NCI-H1092 treated with DMSO at 0.1 percent for 48 hours (cell line): ENCODE results near the gene SLC10A6.
"Not testable (repeated sequence)": the region's sequence is repeated elsewhere in the genome, so short reads cannot be mapped to it uniquely, and the experiment has no call there.

ENCODE experiments used
- DNase-seq: peaks from one replicate; lab custom pipeline; 2025; lab: John Stamatoyannopoulos, UW

SLC10A6 gene, protein sequence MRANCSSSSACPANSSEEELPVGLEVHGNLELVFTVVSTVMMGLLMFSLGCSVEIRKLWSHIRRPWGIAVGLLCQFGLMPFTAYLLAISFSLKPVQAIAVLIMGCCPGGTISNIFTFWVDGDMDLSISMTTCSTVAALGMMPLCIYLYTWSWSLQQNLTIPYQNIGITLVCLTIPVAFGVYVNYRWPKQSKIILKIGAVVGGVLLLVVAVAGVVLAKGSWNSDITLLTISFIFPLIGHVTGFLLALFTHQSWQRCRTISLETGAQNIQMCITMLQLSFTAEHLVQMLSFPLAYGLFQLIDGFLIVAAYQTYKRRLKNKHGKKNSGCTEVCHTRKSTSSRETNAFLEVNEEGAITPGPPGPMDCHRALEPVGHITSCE

DNA sequence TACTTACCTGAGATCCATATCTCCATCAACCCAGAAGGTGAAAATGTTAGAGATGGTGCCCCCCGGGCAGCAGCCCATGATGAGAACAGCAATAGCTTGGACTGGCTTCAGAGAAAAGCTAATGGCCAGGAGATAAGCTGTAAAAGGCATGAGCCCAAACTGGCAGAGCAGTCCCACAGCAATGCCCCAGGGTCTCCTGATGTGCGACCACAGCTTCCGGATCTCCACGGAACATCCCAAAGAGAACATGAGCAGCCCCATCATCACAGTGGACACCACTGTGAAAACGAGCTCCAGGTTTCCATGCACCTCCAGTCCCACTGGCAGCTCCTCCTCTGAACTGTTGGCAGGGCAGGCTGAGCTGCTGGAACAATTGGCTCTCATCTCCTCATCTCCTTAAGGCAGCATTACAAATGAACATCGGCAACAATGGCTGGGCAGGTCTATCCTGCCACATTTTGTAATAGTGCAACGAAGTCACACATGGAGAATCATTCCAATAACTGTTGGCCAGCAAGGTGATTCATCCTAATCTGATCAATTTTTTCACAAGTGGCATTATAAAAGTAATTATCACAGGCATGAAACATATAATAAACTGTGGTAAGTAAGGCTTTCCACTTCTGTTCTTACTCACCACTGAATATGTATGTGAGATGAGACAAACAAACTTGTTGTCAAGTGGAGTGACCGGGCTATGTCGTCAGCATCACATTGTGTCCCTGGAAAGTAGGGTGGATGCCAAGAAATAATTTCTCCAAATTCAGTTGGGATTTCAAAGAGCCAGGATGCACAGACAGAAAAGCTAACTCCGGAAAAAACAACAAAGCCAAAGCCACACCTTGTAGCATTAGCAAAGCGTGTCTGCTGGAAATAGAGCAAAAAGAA is at the start of gene SLC10A6:
Gene SLC10A6 (minus strand): TSS at position 653 of the 888 bp plus-strand sequence. CDS start 269 bp downstream, at position 384.
- no peak for DNase-seq

DNA sequence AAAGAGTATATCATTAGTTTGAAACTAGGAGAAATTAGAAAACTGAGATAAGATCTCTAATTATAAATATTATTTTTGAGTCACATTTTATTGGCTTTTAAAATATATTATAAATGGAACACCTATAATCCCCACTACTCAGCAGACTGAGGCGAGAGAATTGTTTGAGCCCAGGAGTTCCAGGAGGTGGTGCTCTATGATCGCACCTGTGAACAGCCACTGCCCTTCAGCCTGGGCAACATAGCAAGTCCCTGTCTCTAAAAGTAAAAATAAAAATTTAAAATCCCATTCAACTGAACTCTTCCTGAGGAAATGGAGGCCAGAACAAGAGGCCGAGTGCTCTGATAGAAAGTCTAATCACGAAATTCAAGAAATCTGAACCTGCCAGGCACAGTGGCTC is 49.4 kb upstream of the SLC10A6 start:
- no peak for DNase-seq

DNA sequence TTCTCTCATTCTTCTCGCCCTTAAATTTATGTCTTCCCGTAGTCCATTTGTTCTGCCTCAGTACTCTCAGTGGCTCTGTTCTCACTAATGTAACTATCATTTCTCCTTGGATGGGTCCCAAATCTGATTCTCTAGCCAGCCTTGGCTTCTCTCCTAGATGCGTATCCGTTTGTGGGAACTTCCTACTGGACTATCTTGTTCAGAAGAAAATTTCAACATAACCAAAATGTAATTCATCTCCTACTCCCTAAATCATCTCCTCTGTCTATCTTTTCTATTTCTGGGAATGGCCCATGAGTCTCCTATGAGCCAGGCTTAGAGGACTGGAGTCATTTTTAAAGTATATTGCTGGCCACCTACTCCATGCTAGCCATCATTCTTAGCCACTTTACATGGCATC is 47.4 kb upstream of the SLC10A6 start:
- DNase-seq = no peak

DNA sequence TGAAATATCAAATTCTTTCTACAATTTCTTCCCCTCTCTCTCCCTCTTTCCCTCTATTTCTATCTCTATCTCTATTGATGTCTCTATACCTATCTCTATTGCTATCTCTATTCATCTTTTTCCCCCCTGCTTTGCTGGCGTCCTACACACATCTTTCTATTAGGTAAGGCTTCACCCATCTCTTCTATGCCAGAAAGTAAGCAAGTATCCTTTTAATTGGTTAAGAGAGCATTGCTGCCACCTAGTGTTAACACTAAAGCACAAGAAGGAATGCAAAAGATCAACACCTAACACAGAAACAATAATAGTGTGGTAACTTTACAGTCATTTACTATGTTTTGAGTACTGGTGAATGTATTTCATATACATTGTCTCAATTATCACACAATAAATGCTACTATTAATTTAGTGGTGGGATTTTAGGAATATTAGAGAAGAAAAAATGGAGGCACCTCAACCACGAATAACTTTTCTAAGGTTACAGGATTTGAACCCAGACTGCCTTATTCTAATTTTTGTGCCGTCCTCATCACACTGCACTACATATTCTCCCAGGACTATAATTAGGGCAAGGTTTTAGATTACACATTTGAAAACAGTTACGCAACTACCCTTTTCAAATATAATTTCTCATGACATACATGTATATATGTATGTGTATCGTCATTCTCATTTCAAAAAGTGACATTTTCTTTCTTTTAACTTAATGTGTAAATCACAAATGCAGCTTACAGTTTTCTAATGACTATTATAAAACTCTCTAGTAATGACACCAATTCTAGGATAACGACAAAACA is 46.7 kb upstream of the SLC10A6 start:
- peak; percentile 39 for DNase-seq

DNA sequence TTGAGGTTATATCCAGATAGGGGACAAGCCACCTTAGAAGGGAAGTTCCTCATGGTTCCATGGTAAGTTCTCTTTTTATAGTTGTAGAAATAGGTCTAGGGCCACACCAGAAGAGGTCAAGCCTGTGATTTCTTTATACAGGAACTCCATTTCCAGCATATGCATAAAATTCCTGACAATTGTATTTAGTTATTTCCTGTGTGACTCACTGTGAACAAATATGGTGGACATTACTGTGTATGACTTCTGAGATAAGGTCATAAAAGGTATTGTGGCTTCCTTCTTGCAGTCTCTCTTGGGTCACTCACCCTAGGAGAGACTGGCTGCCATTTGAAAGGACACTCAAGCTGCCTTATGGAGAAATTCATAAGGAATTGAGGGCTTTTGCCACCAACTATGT is 45.3 kb upstream of the SLC10A6 start:
- no peak for DNase-seq

DNA sequence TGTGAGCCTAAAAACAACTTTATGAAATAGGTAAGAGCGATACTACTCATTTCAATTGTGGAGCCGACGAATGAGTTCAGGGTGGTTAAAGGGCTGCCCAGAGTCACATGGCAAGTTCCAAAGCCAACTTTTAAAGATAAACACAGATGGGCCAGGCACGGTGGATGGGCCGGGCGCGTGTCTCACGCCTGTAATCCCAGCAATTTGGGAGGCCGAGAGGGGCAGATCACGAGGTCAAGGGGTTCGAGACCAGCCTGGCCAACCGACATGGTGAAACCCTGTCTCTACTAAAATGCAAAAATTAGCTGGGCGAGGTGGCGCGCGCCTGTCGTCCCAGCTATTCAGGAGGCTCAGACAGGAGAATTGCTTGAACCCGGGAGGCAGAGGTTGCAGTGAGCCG is 44.0 kb upstream of the SLC10A6 start:
- DNase-seq = no peak

DNA sequence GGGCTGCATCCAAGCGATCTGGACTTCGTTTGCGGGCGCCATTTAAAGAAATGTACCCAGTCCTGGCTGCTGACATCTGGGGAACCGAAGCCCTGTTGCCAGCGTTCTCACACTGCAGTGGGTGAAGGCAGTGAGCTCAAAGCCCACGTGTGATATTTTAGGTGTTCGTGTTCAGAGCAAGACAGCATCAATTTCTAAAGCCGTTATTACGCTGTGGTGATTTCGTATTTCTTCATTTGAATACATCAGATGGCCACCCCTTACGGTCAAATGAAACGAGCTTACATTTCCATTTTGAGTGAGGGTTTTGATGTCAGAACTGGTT is 43.4 kb upstream of the SLC10A6 start:
- DNase-seq = no peak

DNA sequence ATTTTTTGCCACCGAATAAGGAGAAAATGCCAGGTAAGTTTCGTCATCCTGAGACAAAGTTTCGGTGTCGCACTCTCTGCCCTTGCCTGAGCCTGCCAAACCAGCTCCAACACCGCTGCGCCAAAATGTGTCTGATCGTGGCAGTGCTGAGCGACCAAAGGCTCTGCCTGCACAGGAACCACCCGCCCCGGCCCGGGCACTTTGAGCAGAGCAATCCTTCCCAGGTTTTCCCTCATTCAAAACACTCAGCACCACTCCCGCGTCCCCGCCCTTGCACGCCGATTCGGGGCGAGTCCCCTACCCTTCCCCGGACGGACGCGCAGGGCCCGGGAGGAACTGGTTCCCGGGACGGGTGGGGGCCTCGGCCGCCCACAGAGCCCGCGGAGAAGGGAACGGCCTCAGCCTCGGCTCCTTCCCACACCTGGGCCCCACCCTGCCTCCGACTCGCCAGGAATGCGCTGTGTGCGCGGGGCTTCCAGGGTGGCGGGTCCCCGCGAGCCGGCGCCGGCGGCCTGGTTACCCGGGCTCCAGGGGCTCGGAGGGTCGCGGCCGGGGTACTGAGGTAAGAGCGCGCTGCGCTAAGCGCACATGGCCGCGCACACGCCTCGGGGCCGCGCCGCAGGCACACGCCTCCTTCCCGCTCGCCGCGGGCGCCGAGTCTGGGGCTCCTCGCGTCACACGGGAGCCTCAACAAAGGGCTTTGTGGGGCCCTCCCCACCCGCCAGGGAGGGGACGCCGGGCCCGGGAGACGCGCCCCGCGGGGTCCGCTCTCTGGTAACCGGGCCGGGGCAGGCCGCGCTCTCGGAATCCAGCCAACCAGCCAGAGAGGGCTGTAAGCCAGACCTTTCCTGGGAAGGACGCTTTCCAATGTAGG is 42.8 kb upstream of the SLC10A6 start, which contains the start of gene C4orf36:
Gene C4orf36 (minus strand): TSS at position 661 of the 874 bp plus-strand sequence. CDS start 902 bp downstream, outside the sequence.
- peak; percentile 49 for DNase-seq

DNA sequence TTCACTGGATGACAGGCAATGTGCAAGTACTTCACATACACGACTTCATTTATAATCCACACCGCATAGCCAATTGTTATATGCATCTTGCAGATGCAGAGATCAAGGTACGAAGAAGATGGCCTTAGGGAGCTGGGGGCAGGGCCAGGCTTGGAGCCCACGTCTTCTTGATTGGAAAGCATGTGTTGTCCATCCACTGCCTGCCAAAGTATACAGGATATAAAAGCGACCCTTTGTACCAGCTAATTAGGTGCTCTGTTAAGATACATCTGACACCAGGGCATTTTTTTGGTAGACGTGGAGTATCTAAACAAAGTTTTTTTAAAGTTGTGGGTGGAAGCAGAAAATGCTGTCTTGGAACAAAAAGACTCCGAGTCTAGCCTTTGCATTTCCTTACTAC is 41.6 kb upstream of the SLC10A6 start:
- DNase-seq = no peak

DNA sequence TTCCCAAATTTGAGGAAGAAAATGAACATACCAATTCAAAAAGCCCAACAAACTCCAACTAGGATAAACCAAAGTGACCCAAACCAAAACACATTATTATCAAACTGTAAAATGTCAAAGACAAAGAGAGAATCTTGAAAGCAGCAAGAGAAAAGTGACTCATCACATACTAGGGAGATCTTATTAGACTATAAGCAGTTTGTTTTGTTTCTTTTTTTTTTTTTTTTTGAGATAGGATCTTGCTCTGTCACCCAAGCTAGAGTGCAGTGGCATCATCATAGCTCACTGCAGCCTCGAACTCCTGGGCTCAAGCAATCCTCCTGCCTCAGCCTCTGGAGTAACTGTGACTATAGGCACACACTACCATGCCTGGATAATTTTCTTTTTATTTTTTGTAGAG is 30.5 kb upstream of the SLC10A6 start:
- DNase-seq = no peak

DNA sequence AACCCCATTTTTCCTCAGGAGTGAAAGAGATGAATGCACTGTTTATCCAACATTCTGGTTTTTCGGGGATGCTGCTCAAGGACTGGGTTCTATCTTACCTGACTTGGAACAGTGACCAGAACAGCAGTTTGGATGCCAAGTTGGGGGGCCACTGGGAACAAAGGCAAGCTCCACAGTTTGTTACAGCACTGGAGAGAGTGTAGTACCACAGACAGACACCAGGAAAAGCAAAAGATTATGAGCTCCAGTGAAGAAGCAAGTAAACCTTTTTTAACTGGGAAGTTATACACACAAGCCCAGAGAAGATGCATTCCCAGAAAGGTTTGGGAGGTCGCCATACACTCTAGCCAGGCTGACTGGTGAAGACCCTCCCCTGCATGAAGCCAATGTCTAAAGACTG is 29.5 kb upstream of the SLC10A6 start:
- no peak for DNase-seq

DNA sequence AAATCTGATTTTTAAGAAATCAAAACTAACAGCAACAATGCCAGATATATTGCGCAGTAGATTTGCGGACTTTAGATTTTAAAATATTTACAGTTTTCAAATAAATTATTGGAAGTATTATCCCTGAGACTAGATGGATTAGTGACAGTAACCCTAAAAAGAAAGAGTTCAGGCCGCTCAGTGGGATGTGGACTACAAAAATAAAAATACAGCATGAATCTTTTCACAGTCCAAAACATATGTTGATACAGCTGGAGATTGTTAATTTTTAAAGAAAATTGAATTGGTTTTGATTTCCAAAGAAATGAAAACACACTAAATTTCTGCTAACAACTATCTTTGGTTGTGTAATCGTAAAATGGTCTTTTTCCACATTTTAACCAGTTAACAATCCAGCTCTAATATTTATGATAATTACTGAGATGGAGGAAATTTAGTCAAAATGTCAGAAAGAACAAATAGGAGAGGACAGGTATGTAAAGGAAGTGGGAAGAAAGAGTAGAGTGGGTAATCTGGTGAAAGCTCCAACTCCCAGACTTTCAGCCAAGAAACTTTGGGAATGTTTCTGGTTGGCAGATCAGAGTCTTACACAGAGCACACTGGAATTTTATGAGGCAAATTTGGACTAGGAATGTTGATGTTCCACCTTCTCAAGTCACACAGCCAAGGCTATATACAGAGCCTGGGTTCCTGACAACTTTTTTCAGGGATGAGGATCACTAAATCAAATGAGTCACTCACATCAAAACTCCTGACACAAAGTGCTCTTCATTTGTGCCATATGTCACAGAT is 27.9 kb upstream of the SLC10A6 start:
- DNase-seq = no peak

DNA sequence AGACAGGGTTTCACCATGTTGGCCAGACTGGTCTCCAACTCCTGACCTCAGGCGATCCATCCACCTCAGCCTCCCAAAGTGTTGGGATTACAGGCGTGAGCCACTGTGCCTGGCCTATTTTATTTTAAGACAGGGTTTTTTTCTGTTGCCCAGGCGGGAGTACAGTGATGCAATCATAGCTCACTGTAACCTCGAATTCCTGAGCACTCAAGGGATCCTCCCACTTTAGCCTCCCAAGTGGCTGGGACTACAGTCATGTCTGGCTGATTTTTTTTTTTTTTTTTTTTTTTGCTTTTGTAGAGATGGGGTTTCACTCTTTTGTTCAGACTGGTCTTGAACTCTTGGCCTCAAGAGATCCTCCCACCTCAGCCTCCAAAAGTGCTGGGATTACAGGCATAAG is 26.3 kb upstream of the SLC10A6 start:
- not testable (repeated sequence) for DNase-seq

DNA sequence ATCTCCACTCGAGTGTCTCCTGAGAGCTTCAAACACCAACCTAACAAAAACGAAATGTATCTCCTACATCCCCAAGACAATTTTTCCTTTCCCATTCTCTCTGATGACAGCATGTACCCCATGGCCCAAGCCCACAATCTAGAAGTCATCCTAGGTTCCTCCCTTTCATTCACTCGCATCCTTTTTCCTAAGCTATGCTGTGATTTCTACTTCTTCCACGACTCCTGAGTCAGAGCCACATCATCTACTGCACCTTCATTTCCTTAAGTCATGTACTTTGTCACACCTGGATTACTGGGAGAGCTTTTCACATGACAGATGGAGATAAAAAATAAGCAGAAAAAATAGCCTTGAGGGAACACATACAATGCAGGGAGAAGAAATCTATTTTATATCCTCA is 23.0 kb upstream of the SLC10A6 start:
- DNase-seq = no peak

DNA sequence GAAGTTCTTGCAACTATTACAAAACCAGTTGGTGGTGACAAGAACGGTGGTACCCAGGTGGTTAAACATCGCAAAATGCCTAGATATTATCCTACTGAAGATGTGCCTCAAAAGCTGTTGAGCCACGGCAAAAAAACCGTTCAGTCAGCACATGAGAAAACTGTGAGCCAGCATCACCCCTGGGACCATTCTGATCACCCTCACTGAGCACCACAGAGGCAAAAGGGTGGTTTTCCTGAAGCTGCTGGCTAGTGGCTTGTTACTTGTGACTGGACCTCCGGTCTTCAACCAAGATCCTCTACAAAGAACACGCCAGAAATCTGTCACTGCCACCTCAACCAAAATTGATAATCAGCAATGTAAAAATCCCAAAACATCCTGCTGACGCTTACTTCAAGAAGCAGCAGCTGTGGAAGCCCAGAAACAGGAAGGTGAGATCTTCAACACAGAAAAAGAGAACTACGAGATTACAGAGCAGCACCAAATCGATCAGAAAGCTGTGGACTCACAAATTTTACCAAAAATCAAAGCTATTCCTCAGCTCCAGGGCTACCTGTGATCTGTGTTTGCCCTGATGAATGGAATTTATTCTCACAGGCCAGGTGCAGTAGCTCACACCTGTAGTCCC is 21.4 kb upstream of the SLC10A6 start:
- DNase-seq = no peak

DNA sequence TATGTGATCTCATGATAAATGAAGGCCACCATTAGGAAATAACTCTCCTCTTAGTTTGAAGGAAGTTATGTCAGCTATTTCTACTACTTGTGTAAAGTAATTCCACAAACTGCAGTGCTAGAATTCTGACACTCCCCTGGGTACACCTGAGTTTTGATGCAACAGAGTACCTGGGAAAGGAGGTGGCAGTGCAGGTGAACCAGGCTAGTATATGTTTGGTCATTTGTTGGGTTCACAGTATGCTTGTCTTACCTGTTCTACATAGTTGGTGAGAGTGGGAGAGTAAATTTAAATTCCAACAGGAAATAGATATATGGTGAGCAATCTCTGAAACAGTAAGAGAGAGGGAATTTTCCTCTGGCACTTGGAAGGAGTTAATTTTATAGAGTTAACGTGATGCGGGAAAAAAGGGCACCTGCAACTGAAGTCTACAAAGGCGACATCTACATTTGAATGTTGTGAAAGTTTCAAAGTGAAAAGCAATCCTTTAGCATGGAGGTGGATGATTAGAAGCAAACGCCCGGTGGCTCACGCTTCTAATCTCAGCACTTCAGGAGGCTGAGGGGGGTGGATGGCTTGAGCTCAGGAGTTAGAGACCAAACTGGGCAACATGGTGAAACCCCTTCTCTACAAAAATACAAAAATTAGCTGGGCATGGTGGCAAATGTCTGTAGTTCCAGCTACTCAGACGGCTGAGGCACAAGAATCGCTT is 8.3 kb upstream of the SLC10A6 start:
- no peak for DNase-seq

DNA sequence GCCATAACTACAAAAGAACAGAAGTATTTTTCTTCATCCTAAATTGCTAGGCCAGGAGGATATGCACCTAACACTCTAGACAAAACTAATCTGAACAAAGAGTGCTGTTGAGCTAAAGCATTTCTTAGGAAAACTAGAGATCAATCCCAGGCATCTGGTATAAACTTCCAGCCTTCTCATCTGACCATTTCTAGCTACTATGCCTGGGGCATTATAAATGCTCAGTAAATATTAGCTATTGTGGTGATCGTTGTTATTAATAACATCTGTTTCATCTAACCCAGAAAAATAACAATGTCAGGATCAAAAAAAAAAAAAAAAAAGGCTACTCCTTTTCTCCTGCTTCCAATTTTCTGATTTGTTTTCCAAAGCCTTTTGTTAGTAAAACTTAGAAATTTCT is 7.7 kb upstream of the SLC10A6 start:
- no peak for DNase-seq

DNA sequence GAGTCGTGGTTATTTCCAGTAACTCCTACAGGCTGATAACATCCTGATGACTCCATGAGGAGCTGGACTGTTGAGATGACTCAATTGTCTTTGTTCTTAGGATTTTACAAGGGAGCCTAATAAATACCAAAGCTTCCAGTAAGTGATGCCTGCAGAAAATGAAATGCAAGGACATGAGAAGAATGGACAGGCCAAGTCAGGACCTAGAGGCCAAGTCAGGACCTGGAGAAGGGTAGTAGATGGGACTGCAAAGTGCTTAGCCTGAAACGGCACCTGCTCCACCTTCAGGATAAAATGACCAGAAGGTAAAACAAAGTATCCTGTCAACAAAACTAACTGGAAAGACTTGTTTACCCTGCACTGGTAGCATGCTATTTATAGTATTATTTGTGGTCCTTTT is 6.4 kb upstream of the SLC10A6 start:
- DNase-seq = no peak

DNA sequence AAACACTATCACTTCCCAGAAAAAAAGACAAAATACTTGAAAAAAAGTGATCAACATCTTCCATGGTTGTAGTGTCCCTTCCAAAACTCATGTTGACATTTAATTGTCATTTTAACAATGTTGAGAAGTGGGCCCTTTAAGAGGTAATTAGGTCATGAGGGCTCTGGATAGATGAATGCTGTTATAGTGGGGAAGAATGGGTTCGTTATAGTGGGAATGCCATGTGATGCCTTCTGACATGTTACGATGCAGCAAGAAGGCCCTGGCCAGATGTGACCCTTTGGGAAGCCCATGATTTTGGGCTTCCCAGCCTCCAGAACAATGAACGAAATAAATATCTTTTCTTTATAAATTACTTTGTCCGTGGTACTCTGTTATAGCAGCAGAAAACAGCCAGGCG is 4.0 kb upstream of the SLC10A6 start:
- DNase-seq = no peak
